Measurements from ENCODE around the gene GFY.

GFY gene

DNA sequence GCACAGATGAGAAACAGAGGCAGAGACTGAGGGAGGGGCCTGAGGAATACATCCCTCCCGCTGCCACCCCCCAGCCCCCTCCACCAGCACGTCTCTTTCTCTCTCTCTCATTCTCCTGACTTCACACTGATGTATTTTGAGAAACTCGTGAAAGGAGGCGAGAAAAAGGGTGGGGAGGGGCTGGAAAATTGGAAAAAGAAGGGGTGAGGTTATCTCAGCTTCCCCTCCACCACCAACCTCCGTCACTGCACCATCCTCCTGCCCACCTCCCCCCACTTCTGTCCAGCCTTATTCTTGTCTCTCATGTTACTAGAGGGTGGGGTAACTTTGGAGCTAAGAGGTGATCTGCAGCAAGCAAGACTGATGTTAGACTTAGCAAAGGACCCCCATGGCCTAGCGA, 14.6 kb downstream of the GFY start:
- ChIA-PET CTCF (interaction anchor here (3.6 kb wide), 1 partner anchor 49 kb away, joined by 23 read pairs; no protein-coding TSS in a partner anchor), POLR2A (no interaction called here)
- DNase-seq (ENCODE audit: extremely low spot score): no peak
- no peak for TF ChIP-seq CTCF (IDR thresholded peaks at IDR 0.05; ENCODE audit: control extremely low read depth, extremely low read depth, low read depth, missing control alignments)

GRCh38 chr19:49440439-49441209, 15.4 kb downstream of the GFY start:
- no peak for TF ChIP-seq CTCF (IDR thresholded peaks at IDR 0.05; ENCODE audit: control extremely low read depth, extremely low read depth, low read depth, missing control alignments)
- ChIA-PET CTCF (interaction anchor here (3.6 kb wide), 1 partner anchor 50 kb away, joined by 23 read pairs; no protein-coding TSS in a partner anchor), POLR2A (no interaction called here)
- DNase-seq (ENCODE audit: extremely low spot score): no peak

DNA sequence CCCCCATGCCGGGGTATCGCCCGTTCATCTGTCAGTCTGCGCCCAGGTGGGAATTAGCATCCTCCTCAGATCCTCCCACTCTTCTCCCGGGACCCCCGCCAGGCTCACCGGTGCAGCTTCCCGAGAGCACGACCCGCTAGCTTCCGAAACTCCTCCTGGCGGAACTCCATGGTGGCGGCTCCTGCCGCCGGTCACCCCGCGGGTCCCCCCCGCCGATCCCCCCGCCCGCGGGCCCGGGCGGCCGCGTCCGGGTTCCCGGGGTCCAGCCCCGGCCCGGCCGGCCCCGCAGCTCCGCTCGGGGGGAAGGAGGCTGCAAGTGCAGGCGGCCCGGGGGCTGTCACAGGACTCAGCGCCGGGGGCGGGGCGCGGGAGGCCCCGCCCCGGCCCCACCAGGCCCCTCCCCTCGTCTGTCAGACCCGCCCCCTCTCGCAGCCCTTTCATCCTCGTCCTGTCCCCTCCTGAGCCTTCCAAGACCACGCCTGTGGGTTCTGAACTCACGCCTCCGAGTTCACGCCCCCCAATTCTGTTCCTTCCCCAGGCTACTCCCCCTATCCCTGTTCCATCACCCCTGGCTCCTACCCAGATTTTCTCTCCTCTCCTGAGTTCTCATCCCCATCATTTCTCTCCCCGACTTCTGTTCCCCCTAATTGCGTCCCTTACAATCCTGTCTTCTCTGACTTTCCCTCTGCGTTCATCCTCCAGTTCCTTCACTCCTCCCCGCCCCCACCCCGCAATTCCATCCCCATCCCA, 16.2 kb downstream of the GFY start, which contains the start of gene SLC17A7:
Gene SLC17A7 (minus strand): TSS at position 318 of the 750 bp plus-strand sequence. CDS start 148 bp downstream, at position 170.
- TF ChIP-seq CTCF (IDR thresholded peaks at IDR 0.05; ENCODE audit: control extremely low read depth, extremely low read depth, low read depth, missing control alignments): no peak
- DNase-seq (ENCODE audit: extremely low spot score): peak; percentile 72
- ChIA-PET POLR2A (no interaction called here), CTCF (interaction anchor here (1.1 to 3.6 kb wide), 4 partner anchors 12 to 51 kb away, joined by 5 to 23 read pairs (median 6); partner anchors contain the start of gene ALDH16A1)

DNA sequence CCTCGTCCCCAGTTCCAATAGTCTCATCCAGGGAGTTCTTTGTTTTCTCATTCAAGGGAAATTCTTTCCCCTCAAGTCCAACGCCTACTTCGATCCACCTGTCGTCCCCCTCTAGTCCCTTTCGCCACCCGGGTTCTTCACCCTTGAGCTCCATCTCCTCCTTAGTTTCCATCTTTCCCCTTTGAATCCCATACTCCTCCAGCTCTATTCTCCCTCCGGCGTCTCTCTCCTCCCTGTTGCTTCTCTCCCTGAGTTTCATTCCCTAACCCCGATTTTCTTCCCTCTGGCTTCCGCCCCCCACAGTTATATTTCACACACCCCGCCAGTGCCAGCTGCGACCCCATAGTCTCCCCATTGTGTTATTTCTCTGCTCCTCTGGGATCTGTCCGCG, 16.8 kb downstream of the GFY start:
- ChIA-PET CTCF (interaction anchor here (1.1 to 3.6 kb wide), 6 partner anchors 12 to 51 kb away, joined by 3 to 23 read pairs (median 6); partner anchors contain the start of gene ALDH16A1), POLR2A (interaction anchor here (1.4 kb wide), 1 partner anchor 11 kb away, joined by 4 read pairs; the partner anchor contains the start of gene ALDH16A1)
- no peak for TF ChIP-seq CTCF (IDR thresholded peaks at IDR 0.05; ENCODE audit: control extremely low read depth, extremely low read depth, low read depth, missing control alignments)
- no peak for DNase-seq (ENCODE audit: extremely low spot score)

- ChIA-PET POLR2A (interaction anchor here (0.6 to 1.4 kb wide), 4 partner anchors 9 to 129 kb away, joined by 3 to 8 read pairs (median 4); partner anchors contain the start of genes ALDH16A1 and PIH1D1), CTCF (interaction anchor here (0.6 to 3.6 kb wide), 23 partner anchors 9 to 449 kb away, joined by 3 to 23 read pairs (median 4); partner anchors contain the start of genes ALDH16A1, GFY, GYS1 and PIH1D1)
- DNase-seq (ENCODE audit: extremely low spot score): no peak
- no peak for TF ChIP-seq CTCF (IDR thresholded peaks at IDR 0.05; ENCODE audit: control extremely low read depth, extremely low read depth, low read depth, missing control alignments)
These were observed 17.2 kb downstream of the GFY start for GRCh38 chr19:49442354-49442753.
